Activated T-cell treated with anti-CD3 and anti-CD28 coated beads for 1 hour (primary cell): ENCODE data around the gene ZDHHC19.
"Not testable (repeated sequence)": the region's sequence is repeated elsewhere in the genome, so short reads cannot be mapped to it uniquely, and the experiment has no call there.

Experiments
- DNase-seq: peaks from one replicate; pipeline ENCODE4 v3.0.0-alpha.2; 2020; ENCODE audit warnings: low read depth

Gene ZDHHC19

GRCh38 chr3:196225086-196225485 lies 13.9 kb upstream of the ZDHHC19 start:
- DNase-seq = no peak

DNA sequence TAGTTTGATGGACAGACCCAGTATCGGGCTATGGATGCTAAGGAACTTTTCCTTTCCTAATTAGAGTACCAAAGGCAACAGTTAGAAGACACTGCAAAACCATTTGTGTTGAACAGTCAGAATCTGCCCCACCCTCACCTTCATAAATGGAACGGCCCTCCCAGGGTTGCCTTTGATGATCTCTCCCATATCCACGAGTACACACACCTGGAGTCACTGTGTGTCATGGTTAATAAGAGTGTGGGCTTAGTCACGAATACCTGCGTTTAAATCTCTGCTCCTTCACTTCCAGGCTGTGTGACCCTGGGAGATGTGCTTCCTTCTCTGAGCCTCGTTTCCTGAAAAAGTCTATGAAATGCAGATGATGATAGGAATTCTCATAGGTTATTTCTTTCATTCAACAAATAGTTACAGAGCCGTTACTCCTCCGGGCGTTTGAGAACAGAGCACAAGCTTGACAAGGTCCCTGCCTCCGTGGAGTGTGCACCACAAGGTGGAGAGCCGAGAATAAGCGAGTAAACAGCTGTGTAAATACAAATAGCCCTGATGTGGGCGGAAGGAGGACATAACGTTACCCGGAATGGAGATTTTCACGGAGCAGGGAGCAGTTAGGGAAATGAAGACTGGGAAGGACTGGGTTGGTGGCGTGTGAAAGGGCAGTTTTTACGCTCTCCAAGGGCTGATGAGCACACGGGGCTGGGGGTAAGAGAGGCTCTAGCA lies 11.8 kb upstream of the ZDHHC19 start:
- DNase-seq = no peak

DNA sequence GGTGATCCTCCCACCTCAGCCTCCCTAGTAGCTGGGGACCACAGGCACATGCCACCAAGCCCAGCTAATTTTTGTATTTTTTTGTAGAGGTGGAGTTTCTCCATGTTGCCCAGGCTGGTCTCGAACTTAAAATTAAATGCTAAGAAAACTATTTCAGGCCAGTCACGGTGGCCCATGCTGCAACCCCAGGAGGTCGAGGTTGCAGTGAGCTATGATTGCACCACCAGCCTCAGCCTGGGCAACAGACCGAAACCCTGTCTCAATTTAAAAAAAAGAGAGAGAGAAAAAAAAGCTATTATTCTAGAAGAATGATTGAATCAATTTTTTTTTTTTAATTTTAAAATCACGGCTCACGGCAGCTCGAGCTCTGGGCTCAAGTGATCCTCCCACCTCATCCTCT lies 9.8 kb upstream of the ZDHHC19 start:
- DNase-seq = no peak

DNA sequence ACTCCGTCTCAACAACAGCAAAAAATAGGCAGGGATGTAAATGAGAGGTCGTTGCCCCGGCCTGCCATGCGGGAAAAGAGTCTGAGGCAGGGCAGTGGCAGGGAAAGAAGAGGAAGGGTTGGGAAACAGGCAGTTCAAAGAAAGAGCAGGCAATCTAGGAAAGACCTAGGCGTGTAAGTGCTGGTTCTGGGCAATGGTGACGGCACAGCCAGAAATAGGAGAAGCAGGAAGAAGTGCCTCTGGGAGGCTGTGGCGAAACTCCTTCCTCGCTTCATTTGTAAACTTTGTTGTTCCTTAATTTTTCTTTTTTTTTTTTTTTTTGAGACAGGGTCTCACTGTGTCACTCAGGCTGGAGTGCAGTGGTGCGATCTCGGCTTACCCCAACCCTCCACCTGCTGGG lies 9.4 kb upstream of the ZDHHC19 start:
- DNase-seq = no peak

DNA sequence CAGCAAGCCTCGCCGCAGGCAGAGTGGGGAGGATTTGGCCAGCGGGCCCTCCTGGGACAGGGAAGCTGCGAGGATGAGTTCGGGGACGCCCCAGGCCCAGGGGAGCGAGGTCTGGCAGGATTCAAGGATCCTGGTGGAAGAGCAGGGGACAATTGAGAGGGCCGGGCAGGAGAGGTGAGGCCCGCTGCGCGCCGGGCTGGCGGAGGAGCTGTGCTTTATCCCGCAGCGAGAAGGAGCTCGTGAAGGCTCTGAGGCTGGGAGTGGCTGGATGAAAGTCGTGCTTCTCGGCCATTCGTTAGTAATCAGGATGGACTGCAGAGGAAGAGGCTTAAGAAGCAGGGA lies 8.7 kb upstream of the ZDHHC19 start:
- no peak for DNase-seq

DNA sequence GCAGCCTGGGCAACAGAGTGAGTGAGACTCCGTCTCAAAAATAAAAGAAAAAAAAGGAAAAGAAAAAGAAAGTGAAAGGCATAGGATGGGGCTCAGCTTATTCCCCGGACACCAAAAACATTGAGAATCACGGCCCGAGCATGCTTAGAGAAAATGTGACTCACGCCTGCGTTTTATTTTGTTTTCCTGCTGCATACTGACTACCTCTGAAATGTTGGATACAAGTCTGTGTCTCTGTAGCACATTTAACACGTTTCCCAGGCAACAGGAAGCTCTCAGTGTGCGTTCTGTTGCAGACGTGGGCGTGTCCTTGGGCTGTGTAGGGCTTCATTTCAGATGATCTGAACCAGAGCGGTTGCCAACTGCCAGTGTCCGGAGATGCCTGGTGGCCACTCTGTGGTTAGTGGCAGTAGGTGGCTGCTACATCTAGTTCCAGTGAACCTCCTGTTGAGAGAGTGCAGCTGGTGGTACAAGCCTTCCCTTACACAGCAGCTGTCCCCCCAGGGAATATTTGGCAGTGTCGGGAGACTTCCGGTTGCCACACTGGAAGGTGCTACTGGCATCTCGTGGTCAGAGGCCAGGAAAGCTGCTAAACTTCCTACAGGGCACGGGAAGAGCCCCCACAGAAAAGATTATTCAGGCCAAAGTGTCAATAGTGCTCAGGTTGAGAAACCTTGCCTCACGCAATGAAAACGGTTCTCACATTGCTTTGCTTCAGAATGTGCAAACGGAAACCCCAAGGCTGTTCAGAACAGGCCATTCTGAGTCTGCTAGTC lies 8.2 kb upstream of the ZDHHC19 start:
- peak; percentile 50 for DNase-seq

DNA sequence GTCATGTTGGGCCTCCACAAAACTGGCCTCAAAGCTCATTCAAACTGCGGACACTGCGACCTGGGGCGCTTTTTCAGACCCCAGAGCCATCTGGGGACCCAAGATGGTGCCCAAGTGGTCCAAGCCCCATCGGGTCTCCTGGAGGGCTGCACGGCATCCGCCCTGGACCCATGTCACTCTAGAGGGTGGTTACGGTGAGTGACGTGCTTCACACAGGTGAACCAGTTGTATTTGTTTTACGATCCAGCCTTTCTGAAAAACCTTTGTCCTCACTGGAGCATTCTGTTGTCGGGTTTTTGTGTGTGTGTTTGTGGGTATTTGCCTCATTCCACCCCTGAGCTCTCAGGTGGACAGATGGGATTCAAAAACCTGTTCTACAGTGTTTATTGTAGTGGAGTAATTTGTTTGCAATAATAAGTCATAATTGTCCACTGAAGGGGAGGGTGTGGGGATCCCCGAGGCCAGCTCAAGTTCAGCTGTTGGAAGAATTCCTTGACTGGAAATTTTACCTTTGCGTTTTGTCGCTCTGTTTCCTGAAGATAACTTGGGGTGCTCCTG lies 7.0 kb upstream of the ZDHHC19 start:
- no peak for DNase-seq

DNA sequence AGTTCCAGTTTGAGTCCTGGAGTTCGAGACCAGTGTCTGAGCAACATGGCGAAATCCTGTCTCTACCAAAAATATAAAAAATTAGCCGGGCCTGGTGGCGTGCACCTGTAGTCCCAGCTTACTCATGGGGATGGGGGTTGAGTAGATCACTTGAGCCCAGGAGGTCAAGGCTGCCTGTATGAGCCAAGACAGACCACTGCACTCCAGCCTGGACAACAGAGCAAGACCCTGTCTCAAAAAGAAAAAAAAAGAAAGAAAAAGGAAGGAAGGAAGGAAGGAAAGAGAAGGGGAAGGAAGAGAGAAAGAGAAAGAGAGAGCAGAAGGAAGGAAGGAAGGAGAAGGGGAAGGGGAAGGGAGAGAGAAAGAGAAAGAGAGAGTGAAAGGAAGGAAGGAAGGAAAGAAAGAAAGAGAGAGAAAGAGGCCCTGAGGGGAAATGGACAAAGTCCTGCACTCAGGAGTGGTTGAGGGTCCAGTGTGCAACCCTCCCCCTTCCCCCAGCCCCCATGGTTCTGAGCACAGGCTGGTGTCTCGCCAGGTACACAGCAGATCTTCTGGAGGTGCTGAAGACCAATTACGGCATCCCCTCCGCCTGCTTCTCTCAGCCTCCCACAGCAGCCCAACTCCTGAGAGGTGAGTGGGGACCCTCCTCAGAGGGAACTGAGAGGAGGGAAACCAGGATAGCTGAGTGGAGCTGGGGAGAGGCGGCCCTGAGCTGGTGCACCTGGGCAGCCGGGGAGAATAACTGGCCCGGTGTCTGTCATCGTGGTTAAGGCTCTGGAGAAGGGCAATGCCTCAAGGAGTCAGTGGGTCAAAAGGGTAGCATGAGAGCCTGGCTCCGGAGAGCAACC lies 6.3 kb upstream of the ZDHHC19 start:
- DNase-seq = no peak

- no peak for DNase-seq
Observed at GRCh38 chr3:196216681-196217211, 5.5 kb upstream of the ZDHHC19 start.

- DNase-seq = no peak
Observed at GRCh38 chr3:196216089-196216564, 4.9 kb upstream of the ZDHHC19 start, which contains the start of gene SLC51A. TSS of gene SLC51A (plus strand) at chr3:196216534. CDS start at chr3:196216713, 179 bp downstream.

DNA sequence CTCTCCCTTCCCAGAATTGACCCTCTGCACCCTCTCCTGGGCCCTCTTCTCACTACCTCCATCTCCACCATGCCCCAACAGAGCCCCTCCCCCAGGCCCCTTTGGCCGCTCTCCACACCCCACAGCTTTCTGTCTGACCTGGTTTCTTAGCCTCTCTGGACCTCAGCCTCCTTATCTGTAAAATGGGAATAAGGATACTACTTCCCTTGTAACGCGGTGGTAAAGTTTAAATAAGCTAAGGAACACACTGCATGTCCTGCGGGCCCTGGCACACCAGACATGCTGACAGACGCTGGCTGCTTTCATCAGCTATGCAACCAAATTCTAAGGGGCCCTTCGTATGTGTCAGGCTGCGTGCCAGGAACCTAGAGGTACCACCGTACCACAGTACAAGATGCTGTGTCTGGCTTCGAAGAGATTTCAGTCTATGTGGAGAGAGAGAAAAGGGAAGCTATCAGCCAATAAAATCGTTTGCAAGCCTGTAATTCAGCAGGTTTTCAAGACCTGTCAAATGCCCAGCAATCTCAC lies 4.4 kb upstream of the ZDHHC19 start:
- no peak for DNase-seq

DNA sequence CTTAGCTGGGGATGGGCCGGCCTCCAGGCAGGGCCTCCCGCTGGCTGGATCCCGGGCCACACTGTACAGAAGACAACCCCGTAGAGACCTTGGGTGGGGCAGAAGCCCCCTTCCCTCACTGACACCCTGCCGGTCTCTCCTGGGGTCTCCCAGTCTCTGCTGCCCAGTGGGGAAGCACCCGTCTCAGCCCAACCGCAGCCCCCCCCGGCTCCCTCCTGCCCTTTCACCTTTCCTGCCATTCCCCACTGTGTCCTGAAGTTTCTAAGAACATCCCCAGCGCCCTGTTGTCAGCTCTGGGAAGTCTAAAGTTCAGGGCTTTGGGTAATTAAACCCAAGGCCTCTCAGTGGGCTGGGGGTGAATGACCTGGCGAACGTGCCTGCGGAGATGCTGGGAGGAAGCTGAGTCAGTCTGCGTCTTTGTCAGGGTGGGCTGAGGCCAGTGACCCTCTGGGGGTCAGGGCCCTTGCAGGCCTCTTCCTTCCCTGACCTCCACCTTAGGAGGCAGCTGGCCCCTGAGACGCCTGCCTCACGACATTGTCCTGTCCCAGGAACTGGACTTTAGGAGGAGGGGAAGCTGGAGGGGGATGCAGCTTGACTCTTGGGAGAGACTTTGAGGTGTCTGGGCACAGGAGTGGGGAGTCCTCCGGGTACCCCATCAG lies 3.7 kb upstream of the ZDHHC19 start:
- DNase-seq = no peak

DNA sequence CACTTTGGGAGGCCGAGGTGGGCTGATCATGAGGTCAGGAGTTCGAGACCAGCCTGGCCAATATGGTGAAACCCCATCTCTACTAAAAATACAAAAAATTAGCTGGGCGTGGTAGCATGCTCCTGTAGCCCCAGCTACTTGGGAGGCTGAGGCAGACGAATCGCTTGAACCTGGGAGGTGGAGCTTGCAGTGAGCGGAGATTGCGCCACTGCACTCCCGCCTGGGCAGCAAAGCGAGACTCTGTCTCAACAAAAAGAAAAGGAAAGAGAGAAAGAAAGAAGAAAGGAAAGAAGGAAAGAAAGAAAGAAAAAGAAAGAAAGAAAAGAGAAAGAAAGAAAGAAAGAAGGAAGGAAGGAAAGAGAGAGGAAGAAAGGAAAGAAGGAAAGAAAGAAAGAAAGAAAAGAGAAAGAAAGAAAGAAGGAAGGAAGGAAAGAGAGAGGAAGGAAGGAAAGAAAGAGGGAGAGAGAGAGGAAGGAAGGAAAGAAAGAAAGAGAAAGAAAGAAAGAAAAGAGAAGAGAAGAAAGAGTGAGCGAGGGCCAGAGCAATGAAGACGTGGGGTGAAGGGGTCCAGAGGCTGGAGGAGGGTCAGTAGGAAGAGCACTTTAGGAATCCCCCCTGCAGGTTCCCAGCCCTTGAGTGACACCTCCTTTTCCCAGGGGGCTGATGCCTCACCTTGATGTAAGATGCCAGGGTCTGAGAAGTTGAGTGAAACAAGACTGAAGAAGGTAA lies 1.1 kb downstream of the ZDHHC19 start:
- not testable (repeated sequence) for DNase-seq

- no peak for DNase-seq
Observed at GRCh38 chr3:196208942-196209695, 2.1 kb downstream of the ZDHHC19 start.

GRCh38 chr3:196207833-196208607 lies 3.2 kb downstream of the ZDHHC19 start:
- DNase-seq = peak; percentile 48

DNA sequence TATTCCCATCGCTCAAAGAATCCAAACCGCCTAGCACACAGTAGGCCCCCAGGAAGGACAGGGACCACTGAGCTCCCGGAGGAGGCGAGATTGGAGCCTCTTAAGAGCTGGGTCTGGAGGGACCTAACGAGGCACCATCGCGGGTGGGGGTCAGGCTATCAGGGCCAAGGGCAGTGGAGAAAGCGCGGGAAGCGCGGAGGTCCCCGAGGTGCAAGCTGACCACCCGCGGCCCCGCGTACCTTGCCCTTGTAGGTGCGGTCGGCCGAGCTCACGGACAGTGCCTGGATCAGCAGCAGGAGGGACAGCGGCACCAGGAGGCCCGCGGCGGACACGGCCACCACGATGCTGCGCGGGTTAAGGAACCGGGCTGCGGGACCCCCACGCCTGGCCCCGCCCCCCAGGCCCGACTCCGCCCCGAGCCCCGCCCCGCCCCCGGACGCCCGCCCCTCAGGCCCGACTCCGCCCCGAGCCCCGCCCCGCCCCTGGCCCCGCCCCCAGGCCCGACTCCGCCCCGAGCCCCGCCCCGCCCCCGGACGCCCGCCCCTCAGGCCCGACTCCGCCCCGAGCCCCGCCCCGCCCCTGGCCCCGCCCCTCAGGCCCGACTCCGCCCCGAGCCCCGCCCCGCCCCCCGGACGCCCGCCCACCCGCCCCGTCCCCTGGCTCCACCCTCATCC lies 3.9 kb downstream of the ZDHHC19 start:
- peak; percentile 48 for DNase-seq

DNA sequence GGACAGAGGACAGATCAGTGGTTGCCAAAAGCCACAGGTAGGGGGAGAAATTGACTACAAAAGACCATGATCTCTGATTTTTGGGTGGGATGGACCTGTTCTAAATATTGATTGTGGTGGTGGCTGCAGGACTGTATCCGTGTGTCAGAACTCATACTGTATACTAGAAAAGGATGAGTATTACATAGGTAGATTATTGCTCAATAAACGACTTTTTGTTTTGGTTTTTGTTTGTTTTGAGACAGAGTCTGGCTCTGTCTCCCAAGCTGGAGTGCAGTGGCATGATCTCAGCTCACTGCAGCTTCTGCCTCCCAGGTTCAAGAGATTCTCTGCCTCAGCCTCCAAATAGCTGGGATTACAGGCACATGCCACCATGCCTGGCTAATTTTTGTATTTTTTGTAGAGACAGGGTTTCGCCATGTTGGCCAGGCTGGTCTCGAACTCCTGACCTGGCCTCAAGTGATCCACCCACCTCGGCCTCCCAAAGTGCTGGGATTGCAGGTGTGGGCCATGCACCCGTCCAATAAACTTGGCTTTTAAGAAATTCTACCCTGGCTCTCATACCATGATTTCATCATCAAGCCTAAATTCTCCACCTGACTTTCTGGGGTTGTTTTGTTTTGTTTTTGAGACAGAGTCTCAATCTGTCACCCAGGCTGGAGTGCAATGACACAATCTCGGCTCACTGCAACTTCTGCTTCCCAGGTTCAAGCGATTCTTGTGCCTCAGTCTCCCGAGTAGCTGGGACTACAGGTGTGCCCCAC lies 5.6 kb downstream of the ZDHHC19 start:
- not testable (repeated sequence) for DNase-seq

- no peak for DNase-seq
Observed at GRCh38 chr3:196203846-196204245, 7.4 kb downstream of the ZDHHC19 start.
